Astrocyte of the cerebellum (primary cell): ENCODE data around the gene DOC2B.

ENCODE experiments used
- DNase-seq: peaks from one replicate; pipeline ENCODE4 v3.0.0-alpha.2; 2011; ENCODE audit warnings: low read depth
- H3K4me3 ChIP-seq: 2 replicates; pipeline ENCODE4 v1.5.1; 2011; ENCODE audit warnings: mild to moderate bottlenecking, low read depth, low read length, moderate library complexity
- CTCF ChIP-seq: IDR thresholded peaks from 2 replicates; pipeline ENCODE4 v1.5.1; 2012; ENCODE audit warnings: low read length, low read depth, moderate library complexity, mild to moderate bottlenecking; ENCODE audit errors: missing control alignments
- in situ Hi-C: cut with HindIII; loops from 2 replicates; pipeline ENCODE4 v1.10.0; 2017; ENCODE audit warnings: low sequenced_read_pairs

Gene DOC2B

GRCh38 chr17:181245-182049, at the start of gene DOC2B:
Gene DOC2B, minus strand, starts transcription at chr17:181650. Its CDS starts 171 bp downstream, at chr17:181479.
- no peak for DNase-seq
- H3K4me3 ChIP-seq: no peak within 1 kb of the TSS
- in situ Hi-C loops: no loop called here
- no peak for TF ChIP-seq CTCF

GRCh38 chr17:230395-230770, 48.9 kb upstream of the DOC2B start:
- no peak for TF ChIP-seq CTCF
- no peak for DNase-seq
- in situ Hi-C loops: loop anchor here (5.0 kb wide), 1 partner anchor 37 kb away; no protein-coding TSS in a partner anchor
- H3K4me3 ChIP-seq: no peak overlapping the region

GRCh38 chr17:229709-230394, 48.4 kb upstream of the DOC2B start:
- in situ Hi-C loops: loop anchor here (5.0 kb wide), 1 partner anchor 37 kb away; no protein-coding TSS in a partner anchor
- no peak for DNase-seq
- H3K4me3 ChIP-seq: no peak overlapping the region
- TF ChIP-seq CTCF: no peak

GRCh38 chr17:228951-229708, 47.7 kb upstream of the DOC2B start:
- DNase-seq: no peak
- in situ Hi-C loops: no loop called here
- no peak for TF ChIP-seq CTCF
- H3K4me3 ChIP-seq: no peak overlapping the region

GRCh38 chr17:227946-228615, 46.6 kb upstream of the DOC2B start:
- no peak overlapping the region for H3K4me3 ChIP-seq
- no peak for DNase-seq
- in situ Hi-C loops: no loop called here
- no peak for TF ChIP-seq CTCF
